A549 (cell line): Measurements from ENCODE around the gene AFF3. TPM values are rescaled to one million over a fixed set of nuclear protein-coding genes. Genes with fewer than 3 reads are reported as not detected.

Source experiments
- ATAC-seq, 2 experiments: fragments of 200-7000 bp in 1 of 2; fragments of >200 bp in 1 of 2; cut with Nextera tagmentation in 1 of 2; cut with Tn5 transposase in 1 of 2; 3 replicates each; pipeline versions ENCODE4 v1.8.0 to v1.9.1; 2018 to 2020; ENCODE audit warnings: mild to moderate bottlenecking in 1 of 2, moderate library complexity in 1 of 2
- CTCF ChIA-PET: fragments of 300-600 bp; sonication (Branson Sonifier 250); formaldehyde crosslinking; extraction: SDS; loops from one replicate; lab custom pipeline; 2021; ENCODE audit warnings: antibody characterized with exemption, inconsistent platforms; lab: Yijun Ruan, JAX
- POLR2A ChIA-PET: fragments of 350-600 bp; formaldehyde crosslinking; extraction: SDS; loops from one replicate; lab custom pipeline; 2021; ENCODE audit warnings: antibody characterized with exemption, inconsistent platforms; lab: Yijun Ruan, JAX
- DNase-seq, 2 experiments: peaks; one replicate each; pipeline versions ENCODE4 v3.0.0 to v3.0.0-alpha.2; 2011 to 2016; ENCODE audit warnings: low read depth in 1 of 2, low spot score in 1 of 2
- FAIRE-seq: peaks from 2 replicates; lab custom pipeline; 2011; peaks lifted over from hg19 to GRCh38; lab: Jason Lieb, UNC
- H3K27ac ChIP-seq, 2 experiments: fragments of >200 bp; sonication (Bioruptor Twin); formaldehyde crosslinking; 3 replicates each; pipeline ENCODE4 v1.5.1; 2016 to 2017
- H3K4me1 ChIP-seq: fragments of >200 bp; sonication (Bioruptor Twin); formaldehyde crosslinking; 3 replicates; pipeline ENCODE4 v1.6.1; 2016
- H3K4me2 ChIP-seq: fragments of >200 bp; sonication (Bioruptor Twin); formaldehyde crosslinking; 3 replicates; pipeline ENCODE4 v1.6.1; 2016
- H3K4me3 ChIP-seq: fragments of >200 bp; sonication (Bioruptor Twin); formaldehyde crosslinking; 3 replicates; pipeline ENCODE4 v1.5.1; 2016
- H3K9me3 ChIP-seq: fragments of >200 bp; sonication (Bioruptor Twin); formaldehyde crosslinking; 3 replicates; pipeline ENCODE4 v1.6.1; 2016
- CHD2 ChIP-seq: fragments of 150-350 bp; IDR thresholded peaks from 2 replicates; pipeline ENCODE4 v1.6.1; 2014; ENCODE audit warnings: low read length; ENCODE audit not compliant: partially characterized antibody
- ELK1 ChIP-seq: fragments of 150-350 bp; IDR thresholded peaks from 2 replicates; pipeline ENCODE4 v1.6.1; 2014; ENCODE audit warnings: low read depth, mild to moderate bottlenecking, low read length
- ESRRA ChIP-seq: fragments of 150-350 bp; IDR thresholded peaks from 2 replicates; pipeline ENCODE4 v1.6.1; 2014; ENCODE audit warnings: mild to moderate bottlenecking, low read length, borderline replicate concordance
- FOSB ChIP-seq: fragments of 250-450 bp; sonication (Bioruptor Pico); IDR thresholded peaks from 2 replicates; pipeline ENCODE4 v1.5.0; 2020; ENCODE audit warnings: mild to moderate bottlenecking, moderate library complexity
- GATA3 ChIP-seq: IDR thresholded peaks from 2 replicates; pipeline ENCODE4 v1.6.1; 2012; ENCODE audit warnings: borderline replicate concordance
- HDAC2 ChIP-seq: fragments of 200-600 bp; sonication (generic); IDR thresholded peaks from 2 replicates; pipeline ENCODE4 v1.6.1; 2016
- HMGXB4 ChIP-seq: fragments of 250-450 bp; sonication (Bioruptor Pico); IDR thresholded peaks from 2 replicates; pipeline ENCODE4 v1.5.0; 2021; ENCODE audit warnings: mild to moderate bottlenecking, moderate library complexity, borderline replicate concordance
- HOXA7 ChIP-seq: fragments of 250-450 bp; sonication (Bioruptor Pico); IDR thresholded peaks from 2 replicates; pipeline ENCODE4 v1.5.0; 2020; ENCODE audit warnings: mild to moderate bottlenecking, moderate library complexity
- JUNB ChIP-seq: fragments of >200 bp; sonication (Bioruptor Twin); formaldehyde crosslinking; IDR thresholded peaks from 2 replicates; pipeline ENCODE4 v1.6.1; 2016
- MAFK ChIP-seq: fragments of 450-650 bp; IDR thresholded peaks from 2 replicates; pipeline ENCODE4 v1.6.1; 2014; ENCODE audit not compliant: partially characterized antibody
- MYC ChIP-seq: IDR thresholded peaks from 2 replicates; pipeline ENCODE4 v1.6.1; 2012; ENCODE audit warnings: mild to moderate bottlenecking, inconsistent platforms, low read length, improper control_type of control experiment, borderline replicate concordance
- NFE2L2 ChIP-seq: fragments of 150-350 bp; conservative IDR thresholded peaks from 2 replicates; pipeline ENCODE4 v1.6.1; 2014; ENCODE audit warnings: low read length
- NPAS2 ChIP-seq: fragments of 250-450 bp; sonication (Bioruptor Pico); IDR thresholded peaks from 2 replicates; pipeline ENCODE4 v1.8.0; 2022; ENCODE audit warnings: mild to moderate bottlenecking, moderate library complexity, borderline replicate concordance
- PBX3 ChIP-seq: IDR thresholded peaks from 2 replicates; pipeline ENCODE4 v1.6.1; 2012
- PHF8 ChIP-seq: fragments of 200-600 bp; sonication (generic); IDR thresholded peaks from 2 replicates; pipeline ENCODE4 v1.6.1; 2016; ENCODE audit warnings: low read depth, mild to moderate bottlenecking, antibody characterized with exemption, moderate library complexity, borderline replicate concordance
- POLR2AphosphoS2 ChIP-seq: conservative IDR thresholded peaks from 2 replicates; pipeline ENCODE4 v1.6.1; 2012; ENCODE audit warnings: low read length, improper control_type of control experiment, inconsistent platforms
- RCOR1 ChIP-seq: fragments of 150-350 bp; IDR thresholded peaks from 2 replicates; pipeline ENCODE4 v1.6.1; 2014; ENCODE audit warnings: antibody characterized with exemption, low read length, low read depth
- REST ChIP-seq: fragments of 200-600 bp; sonication (generic); IDR thresholded peaks from 2 replicates; pipeline ENCODE4 v1.6.1; 2016; ENCODE audit warnings: antibody characterized with exemption, mild to moderate bottlenecking, moderate library complexity
- RFX5 ChIP-seq: fragments of 450-650 bp; IDR thresholded peaks from 2 replicates; pipeline ENCODE4 v1.7.1; 2014; ENCODE audit warnings: antibody characterized with exemption, mild to moderate bottlenecking, moderate library complexity
- SMC3 ChIP-seq: fragments of >200 bp; sonication (Bioruptor Twin); formaldehyde crosslinking; IDR thresholded peaks from 3 replicates; pipeline ENCODE4 v1.6.1; 2018; ENCODE audit warnings: inconsistent platforms
- TP53 ChIP-seq: fragments of 250-450 bp; sonication (Bioruptor Pico); IDR thresholded peaks from 2 replicates; pipeline ENCODE4 v1.5.0; 2021; ENCODE audit warnings: mild to moderate bottlenecking, moderate library complexity
- USF2 ChIP-seq: fragments of 450-650 bp; IDR thresholded peaks from 2 replicates; pipeline ENCODE4 v1.6.1; 2014; ENCODE audit warnings: antibody characterized with exemption
- ZNF302 ChIP-seq: fragments of 250-450 bp; sonication (Bioruptor Pico); IDR thresholded peaks from 2 replicates; pipeline ENCODE4 v1.9.0; 2021; ENCODE audit warnings: inconsistent platforms, mild to moderate bottlenecking, moderate library complexity
- WGBS: methylation state at CpG from one replicate; pipeline ENCODE4 v1.1.6; 2017; ENCODE audit errors: missing lambda C conversion rate; 5-methylcytosine and 5-hydroxymethylcytosine counted together
- polyA plus RNA-seq, 4 experiments: library from polyadenylated mRNA; depleted of rRNA in 3 of 4; stranded (reverse); fragments of >200 nt; fragmentation: RNase III in 1 of 4; extraction: RNeasy Plus Mini Kit Qiagen cat#74134 plus additional on column Dnase treatment in 1 of 4; gene quantifications; 2 replicates in 3 of 4; 3 replicates in 1 of 4; pipeline ENCODE4 v1.2.3, GENCODE V29; 2011 to 2017

AFF3 gene
- polyA plus RNA-seq, 2 of the 4 experiments (the other 2 are of a cell fraction), result not detected

GRCh38 chr2:100176925-100177324 lies 34.5 kb upstream of the AFF3 start:
- TF ChIP-seq PHF8, result no peak
- TF ChIP-seq PBX3, result no peak
- no peak for TF ChIP-seq HMGXB4 (CRISPR knock-in tag)
- TF ChIP-seq HOXA7 (CRISPR knock-in tag), result no peak
- TF ChIP-seq MAFK, result no peak
- no peak for TF ChIP-seq JUNB
- TF ChIP-seq, all 56 proteins: peak for 0
- ATAC-seq (no peak), FAIRE-seq (no peak), DNase-seq (no peak)
- 25% methylated on average over 4 of the region's 4 CpGs for WGBS
- H3K4me1 ChIP-seq, result no peaks in the 10 kb centered on the region
- H3K4me2 ChIP-seq, result no peak overlapping the region
- H3K9me3 ChIP-seq, result no peaks in the 10 kb centered on the region
- H3K4me3 ChIP-seq, result no peak overlapping the region
- H3K27ac ChIP-seq, result no peak overlapping the region
- ChIA-PET CTCF (no interaction called here), POLR2A (no interaction called here)

- H3K27ac ChIP-seq, result no peak overlapping the region
- no peaks in the 10 kb centered on the region for H3K4me1 ChIP-seq
- no peaks in the 10 kb centered on the region for H3K9me3 ChIP-seq
- TF ChIP-seq NPAS2, result no peak
- TF ChIP-seq ELK1, result no peak
- no peak for TF ChIP-seq REST
- TF ChIP-seq NFE2L2, result no peak
- TF ChIP-seq USF2, result no peak
- TF ChIP-seq GATA3, result no peak
- no peak for TF ChIP-seq HDAC2
- TF ChIP-seq RFX5, result no peak
- TF ChIP-seq POLR2AphosphoS2, result no peak
- no peak for TF ChIP-seq FOSB (CRISPR knock-in tag)
- no peak for TF ChIP-seq CHD2
- TF ChIP-seq HMGXB4 (CRISPR knock-in tag), result no peak
- TF ChIP-seq TP53 (CRISPR knock-in tag), result no peak
- no peak for TF ChIP-seq SMC3
- TF ChIP-seq JUNB, result no peak
- TF ChIP-seq MYC, result no peak
- TF ChIP-seq RCOR1, result no peak
- no peak for TF ChIP-seq ESRRA
- TF ChIP-seq ZNF302 (CRISPR knock-in tag), result no peak
- POLR2A ChIA-PET, result no interaction called here
- FAIRE-seq (no peak), ATAC-seq (no peak), DNase-seq (no peak)
- no peak overlapping the region for H3K4me3 ChIP-seq
- CTCF ChIA-PET, result no interaction called here
- 38% methylated on average over 6 of the region's 6 CpGs for WGBS
- no peak overlapping the region for H3K4me2 ChIP-seq
These were observed 31.6 kb upstream of the AFF3 start for GRCh38 chr2:100174026-100174431.
